ENCODE data around the gene CLTC.
"Not testable (repeated sequence)": the region's sequence is repeated elsewhere in the genome, so short reads cannot be mapped to it uniquely, and the experiment has no call there.

Gene CLTC

DNA sequence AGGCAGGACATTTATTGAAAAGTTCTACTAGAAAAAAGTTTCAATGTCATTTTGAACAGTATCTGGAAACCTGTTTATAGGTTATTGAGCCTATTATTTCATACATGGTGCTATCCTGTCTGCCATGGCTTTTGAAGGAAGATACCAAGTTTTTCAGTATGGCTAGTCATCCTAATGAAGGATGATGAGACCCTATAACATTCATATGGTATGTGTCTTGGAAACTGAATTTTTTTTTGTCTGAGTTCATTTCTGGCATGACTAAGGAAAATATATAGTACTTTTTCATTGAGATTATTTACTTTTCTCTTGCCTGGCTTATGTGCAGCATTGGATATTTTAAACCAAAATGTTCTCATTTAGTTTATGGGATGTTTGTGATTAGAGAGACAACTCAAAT lies 30.2 kb downstream of the CLTC start:
- Mint-ChIP-seq H3K36me3 (peaks cover 29% of the 10 kb centered on the region), H3K9me3 (no peaks in the 10 kb centered on the region), H3K4me3 (no peak overlapping the region), H3K27ac (no peak overlapping the region), H3K4me1 (peaks cover 53% of the 10 kb centered on the region), H3K27me3 (no peaks in the 10 kb centered on the region)

DNA sequence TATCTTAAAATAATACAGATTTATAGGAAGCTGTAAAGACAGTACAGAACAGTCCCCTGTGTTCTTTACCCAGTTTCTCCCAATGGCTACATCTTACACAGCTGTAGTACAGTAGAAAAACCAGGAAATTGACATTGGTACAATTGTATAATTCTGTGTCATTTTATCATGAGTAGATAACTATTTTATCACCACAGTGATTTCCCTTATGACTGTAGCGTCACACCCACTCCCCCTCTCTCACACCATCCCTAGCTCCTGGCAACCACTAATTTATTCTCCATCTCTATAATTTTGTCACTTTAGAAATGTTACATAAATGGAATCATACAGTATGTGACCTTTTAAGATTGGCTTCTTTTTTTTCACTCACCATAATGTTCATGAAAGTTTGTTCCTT lies 30.9 kb downstream of the CLTC start:
- Mint-ChIP-seq H3K36me3 (peaks cover 30% of the 10 kb centered on the region), H3K4me1 (peaks cover 53% of the 10 kb centered on the region), H3K27me3 (no peaks in the 10 kb centered on the region), H3K27ac (no peak overlapping the region), H3K9me3 (no peaks in the 10 kb centered on the region), H3K4me3 (no peak overlapping the region)

DNA sequence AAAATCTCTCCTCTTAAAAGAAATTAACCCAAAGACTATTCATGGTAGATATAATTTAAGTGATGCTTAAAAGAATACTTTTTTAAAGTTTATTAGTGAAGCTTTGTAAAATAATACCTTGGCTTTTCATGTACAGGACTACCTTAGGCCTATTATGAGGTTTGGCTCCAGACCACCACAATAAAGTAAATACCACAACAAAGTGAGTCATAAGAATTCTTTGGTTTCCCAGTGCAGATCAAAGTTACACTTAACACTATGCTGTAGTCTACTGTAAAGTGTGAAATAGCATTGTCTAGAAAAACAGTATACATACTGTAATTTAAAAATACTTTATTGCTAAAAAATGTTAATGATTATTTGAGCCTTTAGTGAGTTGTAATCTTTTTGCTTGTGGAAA lies 31.7 kb downstream of the CLTC start:
- Mint-ChIP-seq H3K4me3 (no peak overlapping the region), H3K4me1 (peaks cover 53% of the 10 kb centered on the region)

DNA sequence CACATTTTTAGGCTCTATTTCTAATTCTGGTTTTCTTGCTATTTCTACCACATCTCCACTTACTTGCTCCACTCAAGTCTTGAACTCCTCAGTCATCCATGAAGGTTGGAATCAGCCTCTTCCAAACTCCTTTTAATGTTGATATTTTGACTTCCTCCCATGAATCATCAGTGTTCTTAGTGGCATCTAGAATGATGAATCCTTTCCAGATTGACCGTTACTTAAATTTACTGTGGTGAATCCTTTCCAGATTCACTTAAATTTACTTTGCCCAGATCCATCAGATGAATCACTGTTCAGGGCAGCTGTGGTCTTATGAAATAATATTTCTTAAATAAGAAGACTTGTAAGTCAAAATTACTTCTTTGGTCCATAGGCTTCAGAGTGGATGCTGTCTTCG lies 32.4 kb downstream of the CLTC start:
- Mint-ChIP-seq H3K27ac (peak overlapping the region; percentile 10), H3K27me3 (no peaks in the 10 kb centered on the region), H3K36me3 (peaks cover 31% of the 10 kb centered on the region), H3K4me3 (no peak overlapping the region), H3K9me3 (no peaks in the 10 kb centered on the region), H3K4me1 (peaks cover 48% of the 10 kb centered on the region)

More for the DNA sequence above, 31.7 kb downstream of the CLTC start:
- Mint-ChIP-seq H3K36me3 (peaks cover 31% of the 10 kb centered on the region), H3K9me3 (no peaks in the 10 kb centered on the region), H3K27ac (no peak overlapping the region), H3K27me3 (no peaks in the 10 kb centered on the region)

DNA sequence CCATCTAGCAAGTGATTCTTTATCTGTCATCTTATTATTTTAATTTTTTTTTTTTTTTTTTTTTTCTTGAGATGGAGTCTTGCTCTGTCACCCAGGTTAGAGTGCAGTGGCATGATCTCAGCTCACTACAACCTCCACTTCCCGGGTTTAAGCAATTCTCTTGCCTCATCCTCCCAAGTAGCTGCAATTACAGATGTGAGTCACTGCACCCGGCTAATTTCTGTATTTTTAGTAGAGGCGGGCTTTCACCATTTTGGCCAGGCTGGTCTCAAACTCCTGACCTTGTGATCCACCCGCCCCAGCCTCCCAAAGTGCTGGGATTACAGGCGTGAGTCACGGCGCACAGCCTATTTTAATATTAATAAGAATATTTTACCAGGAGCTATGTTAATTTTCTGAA lies 36.9 kb downstream of the CLTC start:
- H3K4me3 Mint-ChIP-seq = not testable (repeated sequence)

DNA sequence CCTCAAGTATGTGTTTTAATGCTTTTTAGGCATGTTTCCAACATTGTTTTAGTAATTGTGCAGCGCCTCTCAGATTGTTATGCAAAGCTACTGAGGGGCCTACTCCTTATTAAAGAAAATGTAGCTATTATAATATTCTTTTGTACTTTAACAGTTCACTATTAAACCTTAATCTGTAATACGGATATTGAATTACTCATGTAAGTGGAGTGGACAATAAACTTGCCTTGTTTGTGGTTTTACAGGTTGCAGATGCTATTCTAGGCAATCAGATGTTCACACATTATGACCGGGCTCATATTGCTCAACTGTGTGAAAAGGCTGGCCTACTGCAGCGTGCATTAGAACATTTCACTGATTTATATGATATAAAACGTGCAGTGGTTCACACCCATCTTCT lies 46.5 kb downstream of the CLTC start:
- H3K27ac Mint-ChIP-seq = no peak overlapping the region
- peaks cover 11% of the 10 kb centered on the region for H3K36me3 Mint-ChIP-seq

More for the DNA sequence above, 36.9 kb downstream of the CLTC start:
- not testable (repeated sequence) for H3K27ac Mint-ChIP-seq, H3K27me3 Mint-ChIP-seq, H3K9me3 Mint-ChIP-seq
- Mint-ChIP-seq H3K36me3 (peaks cover 23% of the 10 kb centered on the region), H3K4me1 (peaks cover 13% of the 10 kb centered on the region)

DNA sequence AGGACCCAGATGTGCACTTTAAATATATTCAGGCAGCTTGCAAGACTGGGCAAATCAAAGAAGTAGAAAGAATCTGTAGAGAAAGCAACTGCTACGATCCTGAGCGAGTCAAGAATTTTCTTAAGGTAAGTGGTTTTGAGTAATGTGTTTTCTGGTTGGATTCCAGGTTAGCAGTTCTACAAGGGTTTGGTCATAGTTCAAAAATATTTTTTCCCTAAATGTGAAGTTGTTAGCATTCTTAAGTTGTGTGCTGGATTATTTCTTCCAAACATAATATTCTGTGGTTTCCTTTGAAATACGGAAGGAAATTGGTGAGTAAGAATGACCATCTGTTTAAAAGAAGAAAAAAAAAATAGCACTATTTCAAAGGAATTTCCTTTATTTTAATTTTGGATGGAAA lies 49.1 kb downstream of the CLTC start:
- peaks cover 11% of the 10 kb centered on the region for H3K36me3 Mint-ChIP-seq
- H3K9me3 Mint-ChIP-seq = no peaks in the 10 kb centered on the region
- no peaks in the 10 kb centered on the region for H3K27me3 Mint-ChIP-seq
- no peak overlapping the region for H3K4me3 Mint-ChIP-seq
- no peak overlapping the region for H3K27ac Mint-ChIP-seq
- H3K4me1 Mint-ChIP-seq = peaks cover 33% of the 10 kb centered on the region

More for the DNA sequence above, 46.5 kb downstream of the CLTC start:
- peaks cover 29% of the 10 kb centered on the region for H3K4me1 Mint-ChIP-seq
- no peak overlapping the region for H3K4me3 Mint-ChIP-seq
- no peaks in the 10 kb centered on the region for H3K27me3 Mint-ChIP-seq
- H3K9me3 Mint-ChIP-seq = no peaks in the 10 kb centered on the region

DNA sequence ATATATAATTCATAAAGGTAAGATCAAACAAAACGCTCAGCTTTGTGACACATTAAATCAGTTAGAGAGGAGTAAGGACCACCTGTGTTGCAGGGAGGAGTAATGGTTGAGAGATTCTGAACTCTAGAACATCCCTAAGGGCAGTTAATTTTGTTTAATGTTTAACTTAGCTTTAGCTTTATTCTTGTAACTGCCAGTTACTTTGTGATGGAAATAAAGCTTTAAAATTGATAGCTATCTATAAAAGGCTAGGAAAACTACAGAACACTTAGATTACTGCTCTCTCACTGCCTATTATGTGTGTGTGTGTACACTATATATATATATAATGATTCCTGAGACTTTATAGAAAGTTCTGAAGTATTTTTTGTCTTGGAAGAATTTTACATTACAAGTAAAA lies 49.7 kb downstream of the CLTC start:
- H3K9me3 Mint-ChIP-seq = no peaks in the 10 kb centered on the region
- peak overlapping the region; percentile 73 for H3K27ac Mint-ChIP-seq
- peaks cover 33% of the 10 kb centered on the region for H3K4me1 Mint-ChIP-seq
- peaks cover 10% of the 10 kb centered on the region for H3K36me3 Mint-ChIP-seq
- no peaks in the 10 kb centered on the region for H3K27me3 Mint-ChIP-seq
- no peak overlapping the region for H3K4me3 Mint-ChIP-seq

DNA sequence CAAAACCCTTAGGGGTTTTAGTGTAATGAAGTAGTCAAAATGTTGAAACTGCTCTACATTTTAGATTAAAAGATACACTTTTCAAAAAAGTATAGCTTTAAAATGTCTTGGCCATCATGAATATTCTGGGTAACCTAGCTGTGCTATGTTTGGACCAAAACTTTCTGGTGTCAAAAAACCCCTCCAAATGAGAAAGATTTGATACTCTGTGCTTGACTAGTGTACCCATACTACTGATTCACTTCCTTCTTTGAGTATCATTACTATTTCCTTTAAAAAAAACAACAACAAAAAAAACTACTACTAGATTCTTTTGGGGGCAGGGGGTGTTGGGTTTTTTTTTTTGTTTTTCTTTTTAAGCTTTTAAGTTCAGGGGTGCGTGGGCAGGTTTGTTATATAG lies 50.2 kb downstream of the CLTC start:
- Mint-ChIP-seq H3K36me3 (peaks cover 7% of the 10 kb centered on the region), H3K27me3 (no peaks in the 10 kb centered on the region)

DNA sequence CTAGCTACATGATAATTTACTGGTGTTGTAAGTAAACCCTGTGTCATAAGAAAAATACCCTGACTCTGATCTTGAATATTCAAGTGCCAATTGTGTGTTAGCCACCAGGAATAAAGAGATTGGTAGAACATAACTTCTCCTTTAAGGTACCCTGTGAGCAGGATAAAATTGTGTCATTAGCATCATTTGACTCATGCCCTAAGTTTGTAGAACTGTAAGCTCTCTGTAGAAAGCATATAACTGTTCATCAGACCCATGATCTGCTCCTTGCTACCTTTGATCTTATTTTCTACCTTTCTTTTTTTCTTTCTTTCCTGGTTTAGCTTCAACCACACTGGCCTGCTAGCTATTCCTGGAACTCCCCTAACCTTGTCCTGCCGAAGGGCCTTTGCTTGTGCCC lies 51.7 kb downstream of the CLTC start:
- Mint-ChIP-seq H3K4me3 (no peak overlapping the region), H3K9me3 (no peaks in the 10 kb centered on the region), H3K27me3 (no peaks in the 10 kb centered on the region), H3K4me1 (peaks cover 33% of the 10 kb centered on the region), H3K36me3 (peaks cover 7% of the 10 kb centered on the region), H3K27ac (peak overlapping the region; percentile 90)

More for the DNA sequence above, 50.2 kb downstream of the CLTC start:
- Mint-ChIP-seq H3K9me3 (no peaks in the 10 kb centered on the region), H3K4me3 (no peak overlapping the region), H3K27ac (peak overlapping the region; percentile 73), H3K4me1 (peaks cover 33% of the 10 kb centered on the region)

DNA sequence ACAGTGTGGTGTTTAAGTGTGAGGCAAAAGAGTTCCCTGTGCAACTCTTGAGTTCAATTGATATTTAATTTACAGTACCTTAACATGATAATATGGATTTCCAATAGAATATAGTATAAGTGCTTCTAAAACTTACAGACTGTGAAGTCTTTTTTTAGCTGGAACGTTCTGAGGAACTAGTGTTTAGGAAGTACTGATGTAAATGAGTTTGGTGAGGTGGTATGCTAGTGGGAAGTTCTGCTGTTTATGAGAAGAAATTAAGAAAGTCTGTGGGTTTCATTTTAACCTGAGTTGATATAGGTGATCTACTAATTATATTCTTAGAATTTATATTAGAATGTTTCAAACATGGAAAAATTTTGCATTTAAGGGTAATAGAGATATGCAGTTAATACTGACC lies 55.5 kb downstream of the CLTC start:
- Mint-ChIP-seq H3K9me3 (no peaks in the 10 kb centered on the region), H3K36me3 (peaks cover 12% of the 10 kb centered on the region), H3K4me1 (peaks cover 14% of the 10 kb centered on the region), H3K27ac (no peak overlapping the region), H3K4me3 (no peak overlapping the region), H3K27me3 (no peaks in the 10 kb centered on the region)

DNA sequence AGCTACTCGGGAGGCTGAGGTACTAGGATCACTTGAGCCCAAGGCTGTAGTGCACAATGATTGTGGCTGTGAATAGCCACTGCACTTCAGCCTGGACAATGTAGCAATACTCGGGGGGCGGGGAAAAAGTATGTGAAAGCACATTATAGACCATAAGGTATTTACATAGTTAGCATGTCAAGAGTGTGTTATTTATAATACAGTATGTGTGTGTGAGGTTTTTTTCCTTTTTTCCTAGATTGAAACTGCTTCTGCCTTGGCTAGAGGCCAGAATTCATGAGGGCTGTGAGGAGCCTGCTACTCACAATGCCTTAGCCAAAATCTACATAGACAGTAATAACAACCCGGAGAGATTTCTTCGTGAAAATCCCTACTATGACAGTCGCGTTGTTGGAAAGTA lies 57.0 kb downstream of the CLTC start:
- H3K27ac Mint-ChIP-seq = no peak overlapping the region
- no peaks in the 10 kb centered on the region for H3K27me3 Mint-ChIP-seq
- no peak overlapping the region for H3K4me3 Mint-ChIP-seq
- H3K9me3 Mint-ChIP-seq = no peaks in the 10 kb centered on the region
- H3K4me1 Mint-ChIP-seq = peaks cover 2% of the 10 kb centered on the region
- H3K36me3 Mint-ChIP-seq = peaks cover 10% of the 10 kb centered on the region

DNA sequence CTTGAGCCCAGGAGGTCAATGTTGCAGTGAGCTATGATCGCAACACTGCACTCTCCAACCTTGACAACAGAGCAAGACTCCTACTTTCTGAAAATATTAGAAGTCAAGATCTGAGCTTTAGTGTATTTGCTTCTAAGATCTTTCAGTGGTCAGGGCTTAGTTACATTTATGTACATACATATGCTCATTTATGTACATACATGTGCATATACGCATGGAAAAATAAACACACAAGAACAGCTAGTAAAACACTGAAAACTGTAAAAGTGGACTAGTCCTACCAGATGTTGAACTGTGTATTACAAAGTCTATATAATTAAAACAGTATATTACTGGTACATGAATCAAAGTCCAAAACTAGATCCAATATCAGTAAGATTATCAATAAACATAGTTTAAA lies 59.2 kb downstream of the CLTC start:
- no peak overlapping the region for H3K4me3 Mint-ChIP-seq
- H3K4me1 Mint-ChIP-seq = no peaks in the 10 kb centered on the region
- peaks cover 13% of the 10 kb centered on the region for H3K36me3 Mint-ChIP-seq
- no peaks in the 10 kb centered on the region for H3K27me3 Mint-ChIP-seq
- H3K27ac Mint-ChIP-seq = peak overlapping the region; percentile 12
- H3K9me3 Mint-ChIP-seq = no peaks in the 10 kb centered on the region

DNA sequence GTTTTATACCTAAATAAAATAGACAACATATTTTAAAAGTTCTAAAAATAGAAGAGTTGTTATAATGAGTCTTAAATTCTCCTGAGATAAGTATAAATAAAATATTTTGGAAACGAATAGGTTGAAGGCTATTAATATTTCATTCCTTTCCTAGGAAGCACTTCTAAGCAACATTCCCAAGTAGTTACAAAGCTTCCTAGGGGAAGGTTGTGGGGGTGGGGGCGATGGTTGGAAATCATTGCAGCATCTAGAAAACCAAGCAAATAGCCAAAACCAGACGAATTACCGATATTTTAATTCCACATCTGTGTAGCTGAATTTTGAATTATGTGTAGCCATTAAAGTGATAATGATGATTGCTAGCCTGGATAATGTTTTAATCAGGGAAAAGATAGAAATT lies 60.6 kb downstream of the CLTC start:
- no peaks in the 10 kb centered on the region for H3K27me3 Mint-ChIP-seq
- H3K36me3 Mint-ChIP-seq = peaks cover 16% of the 10 kb centered on the region
- no peak overlapping the region for H3K27ac Mint-ChIP-seq
- no peak overlapping the region for H3K4me3 Mint-ChIP-seq
- H3K4me1 Mint-ChIP-seq = peaks cover 5% of the 10 kb centered on the region
- H3K9me3 Mint-ChIP-seq = no peaks in the 10 kb centered on the region

DNA sequence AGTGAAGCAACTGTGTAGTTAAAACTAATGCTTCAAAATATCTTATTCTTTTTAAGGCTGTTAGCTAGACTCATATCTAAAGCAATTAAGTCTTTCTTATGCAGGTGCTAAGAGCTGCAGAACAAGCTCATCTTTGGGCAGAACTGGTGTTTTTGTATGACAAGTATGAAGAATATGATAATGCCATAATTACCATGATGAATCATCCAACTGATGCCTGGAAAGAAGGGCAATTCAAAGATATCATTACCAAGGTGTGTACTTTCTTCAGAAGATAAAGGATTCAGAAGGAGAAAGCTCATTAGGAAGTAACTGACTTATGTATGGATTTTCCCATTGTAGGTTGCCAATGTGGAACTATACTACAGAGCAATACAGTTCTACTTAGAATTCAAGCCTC lies 63.6 kb downstream of the CLTC start:
- no peaks in the 10 kb centered on the region for H3K27me3 Mint-ChIP-seq
- H3K36me3 Mint-ChIP-seq = peaks cover 18% of the 10 kb centered on the region
- H3K27ac Mint-ChIP-seq = peak overlapping the region; percentile 30
- peaks cover 24% of the 10 kb centered on the region for H3K4me1 Mint-ChIP-seq
- no peaks in the 10 kb centered on the region for H3K9me3 Mint-ChIP-seq
- H3K4me3 Mint-ChIP-seq = no peak overlapping the region

DNA sequence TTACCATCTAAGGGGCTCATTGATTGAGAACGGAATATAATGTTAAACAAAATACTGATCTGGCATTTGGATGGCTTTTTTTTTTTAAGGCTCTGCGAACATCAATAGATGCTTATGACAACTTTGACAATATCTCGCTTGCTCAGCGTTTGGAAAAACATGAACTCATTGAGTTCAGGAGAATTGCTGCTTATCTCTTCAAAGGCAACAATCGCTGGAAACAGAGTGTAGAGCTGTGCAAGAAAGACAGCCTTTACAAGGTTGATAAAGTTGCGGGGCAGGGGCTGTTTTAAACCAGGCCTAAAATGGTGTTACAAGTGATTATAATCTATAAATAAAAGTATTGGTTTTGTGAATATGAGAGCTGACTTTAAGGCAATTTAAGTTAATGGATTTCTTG lies 65.3 kb downstream of the CLTC start:
- H3K9me3 Mint-ChIP-seq = no peaks in the 10 kb centered on the region
- H3K4me3 Mint-ChIP-seq = no peak overlapping the region
- peaks cover 16% of the 10 kb centered on the region for H3K36me3 Mint-ChIP-seq
- H3K27me3 Mint-ChIP-seq = no peaks in the 10 kb centered on the region
- peaks cover 35% of the 10 kb centered on the region for H3K4me1 Mint-ChIP-seq
- H3K27ac Mint-ChIP-seq = no peak overlapping the region

DNA sequence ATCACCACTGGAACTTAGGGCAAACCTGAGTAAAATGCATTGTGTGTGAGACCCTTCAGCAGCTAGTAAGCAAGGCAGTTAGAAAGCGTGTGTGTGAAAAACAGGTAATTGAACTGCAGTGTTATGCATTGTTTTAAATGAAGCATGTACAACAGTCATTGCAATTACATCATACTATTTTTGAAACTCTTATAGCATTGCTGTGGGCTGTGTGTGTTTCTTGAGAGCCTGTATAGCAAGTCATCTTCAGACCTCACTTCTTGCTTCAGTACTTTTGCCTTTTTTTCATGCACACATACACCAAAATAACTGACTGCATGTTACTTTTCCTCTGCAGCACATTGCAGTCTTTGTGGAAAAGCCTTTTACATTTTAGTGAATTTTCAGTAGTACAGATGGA lies 68.3 kb downstream of the CLTC start:
- no peaks in the 10 kb centered on the region for H3K27me3 Mint-ChIP-seq
- peak overlapping the region; percentile 65 for H3K27ac Mint-ChIP-seq
- H3K4me3 Mint-ChIP-seq = no peak overlapping the region
- no peaks in the 10 kb centered on the region for H3K9me3 Mint-ChIP-seq
- H3K4me1 Mint-ChIP-seq = peaks cover 35% of the 10 kb centered on the region
- peaks cover 17% of the 10 kb centered on the region for H3K36me3 Mint-ChIP-seq
